OCI-LY3 (cell line): ENCODE measurements around the gene UNKL.

Source experiments
- CTCF ChIP-seq: fragments of 200-600, 300-600 bp; sonication (generic); IDR thresholded peaks from 2 replicates; pipeline ENCODE4 v1.5.1; 2014; ENCODE audit warnings: antibody characterized with exemption, low read length, low read depth
- EZH2phosphoT487 ChIP-seq: fragments of 200-600 bp; shearing (Covaris generic); IDR thresholded peaks from 2 replicates; pipeline ENCODE4 v1.6.1; 2018; ENCODE audit warnings: antibody characterized with exemption, mixed run types, low read depth

- TF ChIP-seq CTCF (no peak), EZH2phosphoT487 (no peak)
Observed at GRCh38 chr16:1378087-1378803, 36.3 kb downstream of the UNKL start.
